Activated CD4-positive, CD25-positive, alpha-beta regulatory T cell treated with anti-CD3 and anti-CD28 coated beads, Interleukin-2, amount 50 U/mL, for 16 hours (primary cell): ENCODE results near the gene PRLH.

Experiments
- DNase-seq: peaks from one replicate; pipeline ENCODE4 v3.0.0-alpha.2; 2020; ENCODE audit warnings: low read depth, low spot score

PRLH gene

GRCh38 chr2:237564526-237565131, 1.7 kb upstream of the PRLH start:
- no peak for DNase-seq

GRCh38 chr2:237565974-237566373, 400 bp upstream of the PRLH start:
- no peak for DNase-seq

- no peak for DNase-seq
Observed at GRCh38 chr2:237567276-237568029, 1.1 kb downstream of the PRLH start.

GRCh38 chr2:237568121-237568660, 1.8 kb downstream of the PRLH start:
- DNase-seq: no peak

- DNase-seq: no peak
Observed at GRCh38 chr2:237569041-237569440, 2.7 kb downstream of the PRLH start.

- DNase-seq: no peak
Observed at GRCh38 chr2:237569896-237570295, 3.5 kb downstream of the PRLH start.

- no peak for DNase-seq
Observed at GRCh38 chr2:237570776-237571335, 4.5 kb downstream of the PRLH start.

- no peak for DNase-seq
Observed at GRCh38 chr2:237571551-237571950, 5.2 kb downstream of the PRLH start.

- peak; percentile 71 for DNase-seq
Observed at GRCh38 chr2:237572021-237572741, 5.8 kb downstream of the PRLH start.

- no peak for DNase-seq
Observed at GRCh38 chr2:237572742-237573101, 6.3 kb downstream of the PRLH start.

GRCh38 chr2:237573721-237574415, 7.5 kb downstream of the PRLH start:
- no peak for DNase-seq

- DNase-seq: no peak
Observed at GRCh38 chr2:237574467-237574866, 8.1 kb downstream of the PRLH start.

GRCh38 chr2:237574894-237575868, 8.8 kb downstream of the PRLH start:
- no peak for DNase-seq

- DNase-seq: no peak
Observed at GRCh38 chr2:237575869-237576862, 9.8 kb downstream of the PRLH start.

- DNase-seq: no peak
Observed at GRCh38 chr2:237576974-237577373, 10.6 kb downstream of the PRLH start.

GRCh38 chr2:237577458-237577857, 11.1 kb downstream of the PRLH start:
- DNase-seq: no peak

- DNase-seq: no peak
Observed at GRCh38 chr2:237577956-237578870, 11.8 kb downstream of the PRLH start.

GRCh38 chr2:237581326-237581725, 15.0 kb downstream of the PRLH start:
- DNase-seq: no peak
